Measurements from ENCODE around the gene TUSC2. TPM values are rescaled to one million over a fixed set of nuclear protein-coding genes. Genes with fewer than 3 reads are reported as not detected.
A peak's percentile ranks its signal among the peaks of the same experiment; 100 is the strongest.
"Not testable (repeated sequence)": the region's sequence is repeated elsewhere in the genome, so short reads cannot be mapped to it uniquely, and the experiment has no call there.

TUSC2 gene
- polyA plus RNA-seq, 1 donor = 17.7 TPM

- no peak for DNase-seq
These were observed 34.8 kb downstream of the TUSC2 start for GRCh38 chr3:50293079-50293801.

GRCh38 chr3:50292159-50293078, 35.6 kb downstream of the TUSC2 start, which contains the start of gene IFRD2:
Gene IFRD2 (minus strand): TSS chr3:50292429. CDS start chr3:50292274, 155 bp downstream.
- DNase-seq = peak; percentile 98

DNA sequence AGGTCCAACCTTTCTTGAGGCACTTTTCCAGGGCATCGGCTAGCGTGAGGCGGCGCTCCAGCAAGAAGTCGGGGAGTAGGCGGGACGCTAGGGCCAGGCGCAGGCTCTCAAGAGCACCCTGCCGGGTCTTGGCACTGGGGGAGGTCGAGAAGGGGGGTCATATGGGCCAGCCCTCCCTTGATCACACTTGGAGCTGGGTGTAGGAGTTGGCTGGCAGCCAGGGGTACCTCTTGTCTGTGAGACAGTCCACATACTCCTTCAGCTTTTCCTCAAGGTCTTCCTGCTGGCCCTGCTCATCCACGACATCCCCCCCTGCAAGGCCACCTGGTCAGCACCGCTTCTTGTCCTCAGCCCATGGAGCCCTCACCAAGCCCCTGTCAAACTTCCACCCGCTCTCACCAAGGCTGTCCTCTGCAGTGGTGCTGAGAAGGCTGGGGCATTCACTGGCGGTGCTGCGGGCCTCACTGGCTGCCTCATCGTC, 37.8 kb downstream of the TUSC2 start:
- no peak for DNase-seq

DNA sequence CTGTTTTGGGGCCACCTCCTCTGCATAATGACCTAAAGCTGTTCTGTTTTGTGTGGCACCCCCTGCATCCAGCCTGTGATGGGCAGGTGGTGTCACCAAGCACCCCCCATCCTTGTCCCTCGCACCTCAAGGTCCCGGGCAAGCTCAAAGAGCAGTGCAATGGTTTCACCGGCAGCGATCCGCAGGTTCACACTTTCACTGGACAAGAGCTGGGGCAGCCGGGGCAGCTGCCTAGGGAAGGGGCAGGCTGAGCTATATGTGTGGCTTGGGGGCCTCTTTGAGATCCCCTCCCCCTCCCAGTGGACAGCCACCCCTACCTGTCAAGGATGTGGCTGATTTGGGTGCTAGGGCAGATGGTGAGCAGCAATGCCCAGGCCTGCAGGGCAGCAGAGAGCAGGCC, 38.9 kb downstream of the TUSC2 start:
- no peak for DNase-seq

DNA sequence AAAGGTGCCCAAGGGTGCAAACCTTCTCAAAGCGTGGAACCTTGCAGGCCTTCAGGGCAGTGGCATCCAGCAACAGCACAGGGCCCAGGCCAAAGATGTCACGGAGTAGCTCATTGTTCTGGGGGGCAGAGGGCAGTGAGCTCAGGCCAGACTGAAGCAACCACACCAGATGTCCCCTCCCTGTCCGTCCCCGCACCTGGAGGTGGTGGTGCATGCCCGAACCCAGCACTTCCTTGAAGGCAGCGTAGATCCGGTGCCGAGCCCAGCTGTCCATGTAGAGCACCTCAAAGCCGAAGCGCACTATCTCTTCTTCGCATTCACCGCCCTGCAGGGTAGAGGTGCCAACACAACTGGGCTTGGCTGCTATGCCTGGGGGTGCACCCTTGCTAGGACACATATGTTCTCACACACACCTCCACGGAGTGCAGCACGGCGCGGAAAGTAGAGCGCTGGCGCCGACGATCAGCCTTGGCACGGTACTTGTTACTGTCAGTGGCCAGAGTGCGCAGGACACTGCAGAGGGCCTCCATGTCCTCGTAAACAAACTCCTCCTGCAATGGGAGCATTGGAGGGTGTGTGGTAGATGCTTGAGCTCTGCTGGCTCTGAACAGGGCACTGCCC, 39.5 kb downstream of the TUSC2 start:
- DNase-seq = no peak

DNA sequence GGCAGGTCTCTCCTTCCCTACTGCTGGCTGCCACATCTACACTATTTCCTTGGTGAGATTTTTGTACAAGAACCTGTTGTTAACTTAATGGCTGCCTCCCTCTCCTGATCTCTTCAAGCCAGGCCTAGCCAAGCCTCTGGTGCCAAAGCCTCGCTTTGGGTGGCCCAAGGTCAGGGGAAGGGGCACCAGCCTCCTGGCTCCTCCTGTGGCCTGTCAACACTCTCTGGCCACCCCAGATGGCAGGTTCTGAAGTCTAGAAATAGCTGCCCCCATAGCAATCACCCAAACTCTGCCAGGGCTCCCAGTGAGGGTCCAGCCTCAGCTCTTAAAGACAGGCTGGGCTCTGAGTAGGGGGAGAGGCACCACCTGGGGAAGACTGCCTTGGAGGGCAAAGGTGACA, 40.8 kb downstream of the TUSC2 start:
- DNase-seq = no peak

- DNase-seq = no peak
These were observed 41.4 kb downstream of the TUSC2 start for GRCh38 chr3:50286322-50287227.

- not testable (repeated sequence) for DNase-seq
These were observed 43.9 kb downstream of the TUSC2 start for GRCh38 chr3:50284121-50284520.

DNA sequence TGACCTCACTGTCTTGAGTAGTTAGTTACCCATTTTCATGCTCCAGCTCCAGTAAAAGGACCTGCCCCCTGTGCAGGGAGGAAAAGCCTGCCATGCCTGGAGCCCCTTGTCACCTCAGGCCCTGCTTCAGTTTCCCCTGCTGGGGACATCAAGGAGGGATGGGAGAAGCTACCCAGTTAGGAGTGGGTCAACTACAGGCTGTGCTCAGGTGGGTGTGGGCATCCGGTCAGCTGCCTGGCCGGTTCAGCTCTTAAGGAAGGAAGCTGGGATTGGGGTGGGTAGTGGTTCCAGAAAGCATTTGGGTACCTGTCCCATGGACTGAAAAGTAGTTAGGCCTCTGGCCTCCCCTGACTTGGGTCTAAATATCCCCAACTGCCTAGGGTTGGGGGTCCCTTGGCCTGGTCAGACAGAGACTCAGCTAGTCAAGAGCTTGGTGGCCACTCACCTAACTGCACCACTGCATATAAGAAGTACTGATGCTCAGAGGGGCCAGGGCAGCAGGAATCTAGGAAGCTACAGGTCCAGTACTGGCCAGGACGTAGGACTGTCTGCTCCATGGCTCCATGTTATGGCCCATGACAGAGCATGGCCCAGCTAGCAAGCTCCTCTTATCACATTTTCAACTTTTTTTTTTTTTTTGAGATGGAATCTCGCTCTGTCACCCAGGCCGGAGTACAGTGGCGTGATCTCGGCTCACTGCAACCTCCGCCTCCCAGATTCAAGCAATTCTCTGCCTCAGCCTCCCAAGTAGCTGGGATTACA, 48.6 kb downstream of the TUSC2 start:
- DNase-seq = no peak

DNA sequence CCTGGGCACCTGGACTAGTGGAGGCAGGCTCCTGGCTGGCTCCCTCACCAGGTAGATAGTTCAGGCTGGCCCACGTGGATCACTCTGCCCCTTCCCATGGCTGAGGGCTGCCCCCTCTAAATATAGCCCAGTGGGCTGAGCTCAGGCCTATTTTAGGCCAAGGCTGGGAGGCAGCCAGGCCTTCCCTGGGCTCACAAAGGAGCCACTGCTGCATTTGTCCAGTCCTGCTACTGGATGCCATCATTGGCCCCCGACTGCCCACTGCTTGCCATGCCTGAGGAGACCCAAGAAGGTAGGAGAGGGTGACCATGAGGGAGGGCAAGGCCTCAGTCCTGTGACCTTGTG, 49.2 kb downstream of the TUSC2 start, which contains the start of gene LSMEM2:
Gene LSMEM2 (plus strand): TSS at position 208 of the 345 bp plus-strand sequence. CDS start 27 bp downstream, at position 235.
- no peak for DNase-seq

DNA sequence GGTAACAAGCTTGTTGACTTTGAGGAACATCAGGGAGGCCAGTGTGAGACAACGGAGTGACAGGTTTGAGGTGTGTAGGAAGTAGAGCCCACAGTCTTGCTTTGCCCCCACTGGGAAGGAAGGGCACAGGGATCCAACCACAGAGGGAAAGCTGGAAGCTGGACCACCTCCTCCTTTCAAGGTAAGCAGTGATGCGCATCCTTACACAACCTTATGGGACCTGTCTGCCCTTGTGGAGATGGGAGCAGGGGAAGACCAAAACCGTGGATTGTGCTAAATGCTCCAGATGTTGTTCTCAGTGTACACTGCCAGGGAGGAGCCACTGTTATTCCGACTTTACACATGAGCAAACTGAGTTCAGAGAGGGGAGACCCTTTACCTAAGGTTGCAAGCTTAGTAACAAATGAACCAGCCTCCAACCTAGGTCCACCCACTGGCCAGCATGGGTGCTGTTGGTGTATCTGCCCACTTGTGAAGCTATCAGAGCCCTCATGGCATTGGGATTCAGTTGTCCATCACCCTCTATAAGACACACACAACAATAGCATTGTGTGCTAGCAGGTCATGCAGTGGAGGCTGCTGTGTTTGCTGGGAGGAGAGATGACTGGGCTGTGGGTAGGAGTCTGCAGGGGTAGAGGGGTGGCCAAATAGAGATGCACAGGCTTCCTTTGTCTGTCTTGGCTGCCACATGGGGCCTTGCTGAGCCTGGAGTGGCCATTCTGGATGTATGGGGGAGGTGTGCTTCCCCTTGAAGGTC, 49.7 kb downstream of the TUSC2 start:
- DNase-seq = no peak

DNA sequence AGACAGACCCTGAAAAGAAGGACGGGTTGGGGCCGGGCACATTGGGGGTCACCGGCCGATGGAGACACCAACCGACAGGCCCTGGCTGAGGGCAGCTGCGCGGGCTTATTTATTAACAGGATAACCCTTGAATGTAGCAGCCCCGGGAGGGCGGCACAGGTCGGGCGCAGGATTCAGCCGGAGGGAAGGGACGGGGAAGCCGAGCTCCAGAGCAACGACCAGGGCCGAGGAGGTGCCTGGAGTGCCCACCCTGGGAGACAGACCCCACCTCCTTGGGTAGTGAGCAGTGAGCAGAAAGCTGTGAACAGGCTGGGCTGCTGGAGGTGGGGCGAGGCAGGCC, 51.3 kb downstream of the TUSC2 start:
- DNase-seq = no peak

DNA sequence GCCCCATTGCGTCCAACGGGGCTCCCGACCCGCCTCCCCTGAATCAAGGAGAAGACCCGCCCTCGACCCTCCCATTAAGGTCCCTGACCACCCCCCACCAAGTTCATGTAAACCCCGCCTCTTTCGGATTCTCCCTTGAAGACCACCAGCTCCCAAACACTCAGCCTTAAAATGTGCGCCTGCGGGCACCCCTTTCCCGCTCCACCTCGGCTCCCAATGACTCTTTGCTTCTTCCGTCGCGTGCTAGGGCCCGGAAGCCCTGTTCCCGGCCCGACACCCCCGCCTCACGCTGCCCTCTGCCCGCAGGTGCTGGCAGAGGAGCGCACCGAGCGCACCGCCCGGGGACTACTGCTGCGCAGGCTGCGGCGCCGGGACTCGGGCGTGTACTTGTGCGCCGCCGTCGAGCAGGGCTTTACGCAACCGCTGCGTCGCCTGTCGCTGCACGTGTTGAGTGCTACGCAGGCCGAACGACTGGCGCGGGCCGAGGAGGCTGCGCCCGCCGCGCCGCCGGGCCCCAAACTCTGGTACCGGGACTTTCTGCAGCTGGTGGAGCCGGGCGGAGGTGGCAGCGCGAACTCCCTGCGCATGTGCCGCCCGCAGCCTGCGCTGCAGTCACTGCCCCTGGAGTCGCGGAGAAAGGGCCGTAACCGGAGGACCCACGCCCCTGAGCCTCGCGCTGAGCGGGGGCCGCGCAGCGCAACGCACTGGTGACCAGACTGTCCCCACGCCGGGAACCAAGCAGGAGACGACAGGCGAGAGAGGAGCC, 51.8 kb downstream of the TUSC2 start:
- no peak for DNase-seq

DNA sequence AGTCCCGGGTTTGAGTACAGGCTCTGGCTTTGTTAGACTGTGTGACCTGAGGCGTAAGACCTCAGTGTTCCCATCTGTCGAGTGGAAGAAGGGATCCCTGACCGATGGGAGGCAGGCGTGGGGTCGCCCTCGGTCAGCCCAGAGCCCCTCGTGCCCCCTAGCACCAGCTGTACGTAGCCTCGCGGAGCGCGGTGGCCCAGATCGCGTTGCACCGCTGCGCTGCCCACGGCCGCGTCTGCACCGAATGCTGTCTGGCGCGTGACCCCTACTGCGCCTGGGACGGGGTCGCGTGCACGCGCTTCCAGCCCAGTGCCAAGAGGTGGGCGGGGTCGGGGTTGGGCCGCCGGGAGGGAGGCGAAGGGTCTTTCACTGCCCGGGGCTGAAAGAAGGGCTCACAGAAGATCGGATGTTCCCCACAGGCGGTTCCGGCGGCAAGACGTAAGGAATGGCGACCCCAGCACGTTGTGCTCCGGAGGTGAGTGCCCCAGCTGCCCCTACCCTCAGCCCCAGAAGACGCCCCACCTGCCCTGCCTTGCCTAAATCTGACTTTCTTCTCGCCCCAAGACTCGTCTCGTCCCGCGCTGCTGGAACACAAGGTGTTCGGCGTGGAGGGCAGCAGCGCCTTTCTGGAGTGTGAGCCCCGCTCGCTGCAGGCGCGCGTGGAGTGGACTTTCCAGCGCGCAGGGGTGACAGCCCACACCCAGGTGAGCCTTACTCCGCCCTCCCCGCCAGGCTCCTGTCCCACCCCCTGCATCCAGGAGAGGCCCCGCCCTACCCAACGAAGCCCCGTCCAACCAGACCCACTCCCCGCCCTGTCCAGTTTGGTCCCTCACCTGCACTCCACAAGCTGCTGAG, 52.7 kb downstream of the TUSC2 start:
- DNase-seq = no peak

All from hindlimb muscle (tissue), 1 donor.